Left ventricle myocardium superior (tissue), 1 donor: ENCODE results near the gene RACGAP1. TPM values are rescaled to one million over a fixed set of nuclear protein-coding genes. Genes with fewer than 3 reads are reported as not detected.

Source experiments
- ATAC-seq: fragments of 200-7000 bp; cut with Tn5 transposase; one replicate; pipeline ENCODE4 v1.9.1; 2020; ENCODE audit warnings: mild to moderate bottlenecking, moderate library complexity
- DNase-seq: peaks from one replicate; pipeline ENCODE4 v3.0.0-alpha.2; 2020
- intact Hi-C: fragments of 100-400 bp; cut with micrococcal nuclease; formaldehyde crosslinking; loops from one replicate; pipeline ENCODE4 v1.11.0; 2022
- total RNA-seq: library from RNA; stranded (reverse); fragmentation: NEBNext Ultra II Directional; extraction: Animal tissue kit (Norgen Biotek cat#: 25700); gene quantifications from one replicate; pipeline ENCODE4 v1.2.1, GENCODE V29; 2021
- donor health status: DM: no; HTN: yes; CAD: no; lungs with severe emphysema.

The RACGAP1 gene
- total RNA-seq, 1 donor from 2014 or later, result 3.4 TPM

GRCh38 chr12:50057896-50058670 lies 32.8 kb upstream of the RACGAP1 start:
- intact Hi-C loops, result loop anchor here (5.0 kb wide), 1 partner anchor 91 kb away; no protein-coding TSS in a partner anchor
- no peak for DNase-seq
- no peak for ATAC-seq

GRCh38 chr12:50057000-50057841 lies 31.9 kb upstream of the RACGAP1 start, which contains the start of gene ASIC1:
Gene ASIC1 (plus strand): TSS chr12:50057596. CDS start chr12:50058767, 1,171 bp downstream.
- ATAC-seq, result peak; percentile 90
- intact Hi-C loops, result loop anchor here (5.0 kb wide), 1 partner anchor 90 kb away; no protein-coding TSS in a partner anchor
- peak; percentile 87 for DNase-seq

GRCh38 chr12:50056639-50056976 lies 31.3 kb upstream of the RACGAP1 start:
- DNase-seq (no peak), ATAC-seq (no peak)
- intact Hi-C loops, result loop anchor here (5.0 kb wide), 1 partner anchor 89 kb away; no protein-coding TSS in a partner anchor

GRCh38 chr12:50055831-50056638 lies 30.7 kb upstream of the RACGAP1 start:
- DNase-seq, result peak; percentile 61
- intact Hi-C loops, result loop anchor here (5.0 kb wide), 1 partner anchor 89 kb away; no protein-coding TSS in a partner anchor
- ATAC-seq, result peak; percentile 59

GRCh38 chr12:50053583-50053982 lies 28.3 kb upstream of the RACGAP1 start:
- intact Hi-C loops, result no loop called here
- ATAC-seq (no peak), DNase-seq (no peak)

- intact Hi-C loops, result no loop called here
- no peak for ATAC-seq
Observed at GRCh38 chr12:50052964-50053363, 27.7 kb upstream of the RACGAP1 start.

GRCh38 chr12:50052544-50052943 lies 27.2 kb upstream of the RACGAP1 start:
- no peak for ATAC-seq
- intact Hi-C loops, result no loop called here
- DNase-seq, result no peak

More at GRCh38 chr12:50052964-50053363, 27.7 kb upstream of the RACGAP1 start:
- DNase-seq, result no peak

GRCh38 chr12:50051101-50051806 lies 26.0 kb upstream of the RACGAP1 start:
- intact Hi-C loops, result no loop called here
- ATAC-seq (peak; percentile 4), DNase-seq (no peak)

- DNase-seq (peak; percentile 78), ATAC-seq (peak; percentile 93)
- intact Hi-C loops, result no loop called here
Observed at GRCh38 chr12:50050410-50051098, 25.3 kb upstream of the RACGAP1 start.

GRCh38 chr12:50050119-50050385 lies 24.8 kb upstream of the RACGAP1 start:
- intact Hi-C loops, result no loop called here
- ATAC-seq (no peak), DNase-seq (no peak)

- intact Hi-C loops, result no loop called here
- ATAC-seq, result no peak
Observed at GRCh38 chr12:50049254-50050118, 24.2 kb upstream of the RACGAP1 start.

GRCh38 chr12:50047693-50048250 lies 22.5 kb upstream of the RACGAP1 start:
- ATAC-seq, result no peak
- no peak for DNase-seq
- intact Hi-C loops, result no loop called here

More at GRCh38 chr12:50049254-50050118, 24.2 kb upstream of the RACGAP1 start:
- DNase-seq, result no peak

GRCh38 chr12:50043854-50044253 lies 18.6 kb upstream of the RACGAP1 start:
- no peak for DNase-seq
- intact Hi-C loops, result no loop called here
- no peak for ATAC-seq

- intact Hi-C loops, result no loop called here
- DNase-seq (no peak), ATAC-seq (no peak)
Observed at GRCh38 chr12:50043308-50043707, 18.0 kb upstream of the RACGAP1 start.

GRCh38 chr12:50042693-50043092 lies 17.4 kb upstream of the RACGAP1 start:
- intact Hi-C loops, result no loop called here
- DNase-seq (no peak), ATAC-seq (no peak)

GRCh38 chr12:50041962-50042361 lies 16.7 kb upstream of the RACGAP1 start:
- ATAC-seq, result no peak
- intact Hi-C loops, result no loop called here
- DNase-seq, result no peak
